CD4-positive, alpha-beta T cell treated with Interleukin-12 subunit alpha and Interleukin-12 subunit beta, for 1 hour (primary cell): ENCODE measurements around the gene HBG1.

ENCODE experiments used
- DNase-seq: peaks from one replicate; pipeline ENCODE4 v3.0.0-alpha.2; 2020

The HBG1 gene

GRCh38 chr11:5224538-5225479 is 24.8 kb downstream of the HBG1 start:
- DNase-seq = no peak

GRCh38 chr11:5223686-5224085 is 26.0 kb downstream of the HBG1 start:
- DNase-seq = no peak

GRCh38 chr11:5223146-5223545 is 26.5 kb downstream of the HBG1 start:
- no peak for DNase-seq

- DNase-seq = no peak
Observed at GRCh38 chr11:5210376-5210885, 39.2 kb downstream of the HBG1 start.

- DNase-seq = no peak
Observed at GRCh38 chr11:5204787-5205186, 44.9 kb downstream of the HBG1 start.

- DNase-seq = no peak
Observed at GRCh38 chr11:5203366-5203765, 46.3 kb downstream of the HBG1 start.

- DNase-seq = no peak
Observed at GRCh38 chr11:5200582-5200981, 49.1 kb downstream of the HBG1 start, which contains the start of gene OR51V1. TSS of gene OR51V1 (minus strand) at chr11:5200682. CDS start at chr11:5200682, 0 bp downstream.

- no peak for DNase-seq
Observed at GRCh38 chr11:5198285-5198684, 51.4 kb downstream of the HBG1 start.
